ENCODE measurements around the gene ZNF462. TPM values are rescaled to one million over a fixed set of nuclear protein-coding genes. Genes with fewer than 3 reads are reported as not detected.

ZNF462 gene
- total RNA-seq, 1 experiment from 2014 or later: 3.9 TPM

DNA sequence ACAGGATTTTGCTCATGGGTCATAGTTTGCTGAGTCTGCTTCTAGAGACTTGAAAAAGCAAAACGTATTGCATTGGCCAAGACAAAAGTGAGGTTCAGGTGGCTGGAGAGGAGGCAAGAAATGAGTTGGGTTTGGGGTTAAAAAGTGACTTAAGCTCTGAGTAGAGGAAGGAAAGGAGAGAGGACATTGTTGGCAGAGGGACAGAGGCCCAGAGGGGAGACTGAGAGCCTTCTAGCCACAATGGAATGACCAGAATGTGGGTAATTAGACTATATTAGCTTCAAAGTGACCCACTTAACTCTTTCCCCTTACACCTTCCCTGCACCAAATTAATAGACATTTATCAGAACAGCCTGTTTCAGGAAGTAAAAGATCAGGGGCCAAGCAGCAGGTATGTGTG is 188.4 kb downstream of the ZNF462 start:
- no peak for DNase-seq (ENCODE audit: low read depth)

DNA sequence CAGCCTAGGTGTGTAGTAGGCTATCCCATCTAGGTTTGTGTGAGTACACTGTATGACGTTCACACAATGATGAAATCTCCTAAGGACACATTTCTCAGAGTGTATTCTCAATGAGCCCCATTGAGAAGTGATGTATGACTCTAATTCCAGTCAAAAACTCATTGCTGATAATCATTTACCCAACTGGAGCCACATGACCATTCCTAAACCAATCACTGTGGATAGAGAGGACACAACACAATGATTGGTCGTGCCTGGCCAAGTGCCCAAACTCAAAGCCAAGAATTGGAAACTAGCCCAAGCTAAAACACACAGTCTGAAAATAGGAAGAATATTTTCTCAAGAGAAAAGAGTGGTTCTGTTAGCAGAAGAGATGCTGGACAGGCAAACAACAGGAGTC is 191.2 kb downstream of the ZNF462 start:
- in situ Hi-C loops (cut with HindIII; ENCODE audit: low pct_unique_long_range_greater_than_20kb, low sequenced_read_pairs): no loop called here
- DNase-seq (ENCODE audit: low read depth): no peak

More for the DNA sequence above, 188.4 kb downstream of the ZNF462 start:
- in situ Hi-C loops (cut with HindIII; ENCODE audit: low pct_unique_long_range_greater_than_20kb, low sequenced_read_pairs): no loop called here

DNA sequence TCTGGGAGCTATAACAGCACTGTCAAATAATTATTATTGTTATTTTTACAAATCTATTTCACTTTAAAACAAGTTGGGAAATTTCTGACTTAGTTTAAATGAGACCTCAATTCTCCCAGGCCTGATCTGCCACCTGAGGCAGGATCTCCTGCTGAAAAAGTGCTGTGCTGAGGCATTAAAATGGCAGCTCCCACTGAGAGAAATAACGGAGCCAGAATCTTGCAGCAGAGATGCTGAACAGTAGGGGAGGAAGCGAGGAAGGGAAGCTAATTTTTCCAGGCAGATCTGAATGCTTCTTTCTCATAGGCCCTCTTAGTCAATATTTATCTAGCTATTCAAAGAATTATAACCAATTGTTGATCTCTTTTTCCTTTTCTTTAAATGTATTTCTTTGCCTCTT is 196.3 kb downstream of the ZNF462 start:
- in situ Hi-C loops (cut with HindIII; ENCODE audit: low pct_unique_long_range_greater_than_20kb, low sequenced_read_pairs): no loop called here
- no peak for DNase-seq (ENCODE audit: low read depth)

DNA sequence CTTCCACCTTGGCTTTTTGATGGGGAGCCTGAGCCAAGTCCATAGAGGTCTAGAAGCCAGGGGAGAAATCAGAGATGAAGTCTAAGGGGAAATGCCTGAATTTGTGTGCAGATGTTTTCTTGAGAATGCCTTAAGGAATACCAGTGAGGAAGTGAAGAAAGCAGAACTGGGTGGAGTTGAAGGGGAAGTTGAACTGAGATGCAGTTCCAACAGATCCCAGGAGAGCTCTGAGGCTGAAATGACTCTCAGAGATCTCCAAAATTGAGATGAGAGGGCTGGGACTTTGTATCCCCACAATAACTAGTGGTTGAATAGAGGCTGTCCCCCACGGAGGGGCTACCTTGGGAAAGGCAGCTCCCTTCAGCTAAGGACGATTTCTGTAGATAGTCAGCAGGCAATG is 197.1 kb downstream of the ZNF462 start:
- in situ Hi-C loops (cut with HindIII; ENCODE audit: low pct_unique_long_range_greater_than_20kb, low sequenced_read_pairs): no loop called here
- no peak for DNase-seq (ENCODE audit: low read depth)

Measured in Caki2 (cell line).